HG02623 (cell line): ENCODE results near the gene GALK2.
"Not testable (repeated sequence)": the region's sequence is repeated elsewhere in the genome, so short reads cannot be mapped to it uniquely, and the experiment has no call there.

ENCODE experiments used
- ATAC-seq: cut with Tn5 transposase; IDR thresholded peaks from one replicate; pipeline ENCODE4 v1.9.1; 2021; ENCODE audit warnings: moderate library complexity; ENCODE audit not compliant: unreplicated experiment

The GALK2 gene

DNA sequence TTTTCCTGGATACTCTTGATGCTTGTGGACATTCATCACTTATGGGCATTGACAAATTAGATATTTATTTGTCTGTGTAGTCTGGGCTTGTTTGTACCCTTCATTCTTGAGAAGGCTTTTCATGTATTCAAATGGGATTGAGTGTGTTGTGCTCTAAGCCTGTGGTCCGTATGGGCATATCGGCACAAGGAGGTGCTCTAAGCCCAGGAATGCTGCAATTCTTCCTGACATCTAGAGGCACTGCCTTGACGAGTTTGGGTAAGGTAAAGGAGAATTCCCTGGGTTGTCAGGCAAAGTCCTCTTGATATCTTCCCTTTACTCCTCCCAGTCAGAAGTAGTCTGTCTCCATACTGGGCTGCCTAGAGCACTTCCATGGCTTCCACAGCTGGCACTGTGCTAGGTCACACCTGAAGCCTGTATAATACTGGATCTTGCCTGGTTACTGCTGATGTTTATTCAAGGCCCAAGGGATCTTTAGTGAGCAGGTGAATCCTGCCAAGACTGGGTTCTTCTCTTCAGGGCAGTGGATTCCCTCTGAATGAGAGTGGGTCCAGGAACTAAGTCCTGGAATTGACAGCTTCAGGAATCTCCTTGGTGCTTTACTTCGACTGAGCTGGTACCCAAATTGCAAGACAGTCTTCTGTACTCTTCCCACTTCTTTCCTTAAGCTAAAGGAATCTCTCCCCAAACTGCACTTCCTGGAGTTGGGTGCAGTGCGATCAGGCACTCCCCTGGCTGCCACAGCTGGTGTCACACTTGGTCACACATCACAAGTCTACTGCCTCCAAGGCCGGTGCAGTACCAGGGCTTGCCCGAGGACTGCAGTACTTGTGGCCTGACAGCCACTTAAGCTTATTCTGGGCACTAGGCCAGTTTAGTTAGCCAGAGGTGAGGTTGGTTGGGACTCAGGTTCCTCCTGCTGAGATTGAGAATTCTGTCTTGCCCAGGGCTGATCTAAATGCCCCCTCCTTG lies 46.0 kb downstream of the GALK2 start:
- peak; percentile 99 for ATAC-seq

DNA sequence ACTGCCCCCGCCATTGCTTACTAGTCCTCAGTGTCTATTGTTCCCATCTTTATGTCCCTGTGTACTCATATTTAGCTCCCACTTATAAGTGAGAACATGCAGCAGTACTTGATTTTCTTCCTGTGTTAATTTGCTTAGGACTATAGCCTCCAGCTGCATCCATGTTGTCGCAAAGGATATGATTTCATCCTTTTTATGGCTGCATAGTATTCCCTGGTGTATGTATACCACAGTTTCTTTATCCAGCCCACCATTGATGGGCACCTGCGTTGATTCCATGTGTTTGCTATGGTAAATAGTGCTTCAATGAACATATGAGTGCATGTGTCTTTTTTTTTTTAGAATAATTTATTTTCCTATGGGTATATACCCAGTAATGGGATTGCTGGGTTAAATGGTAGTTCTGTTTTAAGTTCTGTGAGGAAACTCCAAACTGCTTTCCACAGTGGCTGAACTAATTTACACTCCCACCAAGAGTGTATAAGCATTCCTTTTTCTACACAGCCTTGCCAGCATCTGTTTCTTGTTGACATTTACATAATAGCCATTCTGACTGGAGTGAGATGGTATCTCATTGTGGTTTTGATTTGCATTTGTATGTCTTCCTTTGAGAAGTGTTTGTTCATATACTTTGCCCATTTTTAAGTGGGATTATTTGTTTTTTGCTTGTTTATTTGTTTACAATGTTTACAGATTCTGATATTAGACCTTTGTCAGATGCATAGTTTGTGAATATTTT lies 53.7 kb downstream of the GALK2 start:
- no peak for ATAC-seq

DNA sequence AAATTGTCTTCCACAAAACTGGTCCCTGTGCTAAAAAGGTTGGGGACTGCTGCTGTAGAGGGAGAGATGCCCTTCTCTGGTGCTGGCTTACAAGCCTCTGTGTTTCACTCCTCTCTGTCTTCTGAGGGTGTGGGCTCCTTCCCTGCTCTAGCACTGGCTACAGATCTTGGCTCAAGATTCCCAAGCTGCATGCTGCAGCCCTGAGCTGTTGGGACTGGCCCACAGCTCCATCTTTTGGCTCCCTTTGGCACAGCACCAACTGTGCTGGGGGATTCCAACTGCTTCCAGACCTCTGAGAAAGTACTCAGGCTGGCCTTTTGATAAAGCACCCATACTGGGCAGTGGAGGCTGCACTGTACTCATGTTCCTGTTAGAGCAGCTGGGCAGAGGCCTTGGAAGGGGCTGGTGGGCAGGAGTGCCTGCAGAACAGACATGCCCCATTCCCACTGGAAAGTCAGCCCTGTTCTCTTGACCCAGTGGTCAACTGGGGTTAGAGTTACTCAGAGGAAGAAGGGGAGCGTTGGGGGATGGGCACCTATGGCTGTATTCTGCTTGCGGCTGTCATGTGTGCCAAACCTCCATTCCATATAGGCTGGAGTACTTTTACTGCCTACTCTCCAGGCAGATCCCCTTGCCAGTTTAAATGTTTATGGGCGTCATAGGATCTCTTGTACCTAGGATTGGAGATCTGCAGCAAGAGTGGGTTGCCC lies 55.7 kb downstream of the GALK2 start:
- ATAC-seq, result no peak

DNA sequence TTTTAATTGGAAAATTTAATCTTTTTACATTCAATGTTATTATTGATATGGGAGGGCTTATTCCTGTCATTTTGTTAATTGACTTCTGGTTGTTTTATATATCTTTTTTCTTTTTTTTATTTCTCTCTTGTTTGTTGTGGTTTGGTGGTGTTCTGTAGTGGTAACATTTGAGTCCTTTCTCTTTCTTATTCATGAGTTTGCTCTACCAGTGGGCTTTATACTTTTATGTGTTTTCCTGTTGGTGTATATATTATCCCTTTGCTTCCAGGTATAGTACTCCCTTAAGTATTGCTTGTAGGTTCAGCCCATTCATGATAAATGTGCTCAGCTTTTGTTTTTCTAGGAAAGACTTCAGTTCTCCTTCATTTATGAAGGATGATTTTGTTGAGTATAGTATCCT lies 57.6 kb downstream of the GALK2 start:
- no peak for ATAC-seq

DNA sequence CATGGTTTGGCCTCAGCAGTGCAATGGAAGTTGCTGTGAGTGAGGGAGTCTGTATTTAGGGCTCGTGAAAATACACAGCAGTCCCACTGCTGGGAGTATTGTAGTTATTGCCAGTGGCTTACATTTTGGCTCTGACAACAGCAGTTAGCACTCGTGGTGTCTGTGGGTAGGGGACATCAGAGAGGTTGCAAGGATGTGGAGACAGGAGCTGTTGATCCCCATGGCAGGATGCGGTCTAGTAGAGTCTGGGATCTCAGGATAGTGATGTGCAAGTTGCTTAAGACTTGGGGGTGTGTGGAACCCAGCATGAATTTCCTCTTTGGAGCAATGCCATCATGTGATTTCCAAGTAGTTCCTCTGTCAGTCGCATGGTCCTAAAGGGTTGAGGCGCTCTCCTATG lies 59.9 kb downstream of the GALK2 start:
- ATAC-seq, result no peak

DNA sequence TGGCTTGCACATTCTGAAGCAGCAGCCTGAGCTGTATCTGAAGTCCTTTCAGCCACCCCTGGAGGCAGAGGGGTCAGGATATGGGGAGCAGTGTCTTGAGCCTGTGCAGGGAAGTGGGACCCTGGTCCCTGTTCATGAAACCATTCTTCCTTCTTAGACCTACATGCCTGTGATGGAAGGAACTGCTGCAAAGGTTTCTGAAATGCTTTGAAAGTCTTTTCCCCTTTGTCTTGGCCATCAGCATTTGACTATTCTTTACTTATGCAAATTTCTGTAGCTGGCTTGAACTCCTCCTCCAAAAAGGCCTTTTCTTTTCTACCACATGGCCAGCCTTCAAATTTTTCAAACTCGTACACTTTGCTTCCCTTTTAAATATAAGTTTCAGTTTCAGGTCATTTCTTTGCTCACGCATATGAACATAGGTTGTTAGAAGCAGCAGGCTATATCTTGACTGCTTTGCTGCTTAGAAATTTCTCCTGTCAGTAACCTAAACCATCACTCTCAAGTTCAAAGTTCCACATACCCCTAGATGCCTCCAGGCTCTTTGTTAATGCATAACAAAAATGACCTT lies 62.3 kb downstream of the GALK2 start:
- ATAC-seq, result no peak

DNA sequence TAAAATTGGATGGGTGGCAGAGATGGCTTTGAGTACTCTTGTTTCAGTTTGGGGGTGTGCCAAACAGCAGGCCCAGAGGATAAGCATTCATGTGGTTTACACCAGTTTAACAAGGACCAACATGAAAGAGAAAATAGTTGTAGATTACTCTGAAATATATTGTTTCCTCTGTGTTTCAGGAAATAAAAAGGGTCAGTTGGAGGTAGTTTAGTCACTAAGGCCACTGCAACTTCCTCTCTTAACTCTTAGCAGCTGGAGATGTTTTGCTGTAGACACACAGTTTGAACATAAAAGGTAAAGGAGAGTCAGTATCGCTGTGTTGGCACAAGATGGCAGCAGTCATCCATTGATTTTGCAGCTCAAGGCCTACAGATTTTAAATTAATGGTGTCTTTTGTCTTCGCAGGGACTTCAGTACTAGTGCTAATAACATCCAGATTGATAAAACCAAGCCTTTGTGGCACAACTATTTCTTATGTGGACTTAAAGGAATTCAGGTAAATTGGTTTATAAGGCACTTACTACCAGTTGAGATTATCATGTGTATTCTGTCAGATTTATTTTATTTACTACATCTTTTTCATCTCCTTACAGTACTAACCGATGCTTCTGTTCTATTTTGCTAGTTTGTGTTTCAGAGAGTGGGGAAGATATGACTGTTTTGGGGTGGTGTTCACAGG lies 65.5 kb downstream of the GALK2 start:
- ATAC-seq, result peak; percentile 90

DNA sequence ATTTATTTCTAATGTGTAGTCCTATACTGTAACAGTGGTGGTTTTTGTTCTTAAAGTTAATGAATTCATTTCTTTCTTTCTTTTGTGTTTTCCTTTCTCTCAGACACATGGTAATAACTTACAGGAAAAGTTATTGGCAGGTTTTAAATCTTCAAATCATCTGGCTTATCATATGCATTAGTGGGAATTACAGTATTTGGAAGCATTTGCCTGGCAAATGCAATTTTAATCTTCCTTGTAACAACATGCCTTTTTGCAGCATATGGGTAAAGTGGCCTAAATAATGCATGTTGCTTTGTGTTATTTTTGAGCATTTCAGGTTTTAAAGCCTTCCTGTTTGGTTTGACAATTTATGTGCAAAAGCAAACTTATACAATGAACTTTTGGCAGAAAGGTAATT lies 66.8 kb downstream of the GALK2 start:
- no peak for ATAC-seq

DNA sequence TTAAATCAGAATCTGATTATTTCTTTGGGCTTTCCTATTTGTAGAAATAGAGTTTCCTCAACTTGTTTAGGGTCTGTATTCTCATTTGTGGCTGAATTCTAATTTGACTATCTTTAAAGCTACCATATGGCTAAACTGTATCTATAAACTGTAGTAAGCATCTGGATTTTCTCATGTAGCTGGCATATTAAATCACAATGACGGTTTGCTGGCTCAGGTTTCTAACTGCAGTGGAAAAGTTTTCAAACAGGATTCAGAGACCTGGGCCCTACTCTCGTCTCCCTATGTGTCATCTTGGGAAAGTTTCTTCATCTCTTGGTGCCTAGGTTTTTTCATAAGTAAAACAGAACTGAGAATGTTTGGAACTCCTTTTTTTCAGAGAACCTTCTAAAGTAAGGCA lies 68.3 kb downstream of the GALK2 start:
- no peak for ATAC-seq

DNA sequence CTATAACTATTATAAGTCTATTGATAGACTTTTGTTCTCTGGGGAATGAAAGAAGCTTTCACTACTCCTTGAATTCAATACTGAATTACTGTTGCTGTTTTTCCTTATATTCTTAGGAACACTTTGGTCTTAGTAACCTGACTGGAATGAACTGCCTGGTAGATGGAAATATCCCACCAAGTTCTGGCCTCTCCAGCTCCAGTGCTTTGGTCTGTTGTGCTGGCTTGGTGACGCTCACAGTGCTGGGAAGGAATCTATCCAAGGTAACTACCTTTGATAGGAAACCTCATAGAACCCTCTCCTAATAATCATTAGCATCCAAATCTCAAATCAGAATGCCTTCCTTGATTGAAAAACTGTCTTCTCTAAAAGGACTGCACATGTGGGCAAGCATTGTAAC lies 69.1 kb downstream of the GALK2 start:
- ATAC-seq, result no peak

DNA sequence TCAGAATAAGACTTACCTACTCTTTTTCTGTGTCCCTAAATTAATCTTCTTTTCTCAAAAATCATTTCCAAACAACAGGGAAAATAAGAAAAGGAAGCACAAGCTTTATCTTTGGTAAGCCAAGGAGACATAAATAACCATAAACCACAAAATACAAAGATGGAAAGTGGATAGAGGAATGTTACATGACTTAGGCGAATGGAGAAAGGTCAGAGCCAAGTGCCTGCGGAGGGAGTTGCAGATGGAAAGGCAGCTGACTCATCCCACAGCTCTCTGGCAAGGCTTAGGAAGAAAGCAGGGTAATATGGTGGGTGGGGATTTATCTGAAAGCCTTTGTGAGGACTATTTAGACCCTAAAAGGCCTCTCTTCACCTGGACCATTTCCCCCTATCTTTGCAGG lies 72.8 kb downstream of the GALK2 start:
- ATAC-seq, result no peak

DNA sequence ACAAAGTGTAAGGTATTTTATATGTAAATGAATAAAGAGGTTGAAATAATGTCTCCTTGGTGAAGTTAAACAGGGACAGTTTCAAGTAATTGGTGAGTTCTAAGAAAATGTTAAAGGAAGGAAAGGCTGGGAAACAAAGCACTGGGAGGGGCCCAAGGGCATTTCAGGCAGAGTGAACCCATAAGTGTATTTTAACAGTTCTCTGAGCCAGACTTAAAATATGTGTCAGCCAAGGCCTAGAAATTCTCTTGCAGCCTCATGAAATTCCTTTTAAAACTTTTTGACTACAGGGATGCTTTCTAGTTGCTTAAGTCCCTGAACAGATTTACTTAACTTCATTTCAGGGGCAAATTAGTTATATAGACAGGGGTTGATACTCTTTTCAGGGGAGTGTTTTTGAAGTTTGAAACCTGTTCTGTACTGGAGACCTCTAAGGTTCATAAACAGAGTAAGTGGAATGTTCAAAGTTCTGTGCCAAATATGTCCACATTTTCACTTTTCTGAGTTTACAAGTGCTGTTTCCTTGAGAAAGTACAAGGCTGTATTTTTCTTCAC lies 77.6 kb downstream of the GALK2 start:
- ATAC-seq, result no peak

DNA sequence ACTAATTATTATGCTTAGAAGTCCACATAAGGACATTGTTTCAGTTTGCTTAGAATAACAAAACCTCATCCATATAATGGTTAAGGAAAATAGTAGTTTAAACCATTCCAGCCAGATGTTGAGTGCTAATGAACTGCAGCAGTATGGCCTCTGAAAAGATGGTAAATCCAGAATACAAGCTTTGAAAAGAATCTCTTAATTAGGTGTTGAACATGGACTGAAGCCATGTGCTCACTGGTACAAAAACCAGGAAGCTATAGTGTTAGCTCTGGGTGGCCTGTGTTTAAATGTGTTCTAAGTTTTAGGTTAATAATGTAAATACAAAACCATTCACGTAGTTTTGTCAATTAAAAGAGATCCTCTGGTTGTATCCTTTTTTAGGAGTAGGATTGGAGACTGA lies 78.2 kb downstream of the GALK2 start:
- ATAC-seq, result no peak

DNA sequence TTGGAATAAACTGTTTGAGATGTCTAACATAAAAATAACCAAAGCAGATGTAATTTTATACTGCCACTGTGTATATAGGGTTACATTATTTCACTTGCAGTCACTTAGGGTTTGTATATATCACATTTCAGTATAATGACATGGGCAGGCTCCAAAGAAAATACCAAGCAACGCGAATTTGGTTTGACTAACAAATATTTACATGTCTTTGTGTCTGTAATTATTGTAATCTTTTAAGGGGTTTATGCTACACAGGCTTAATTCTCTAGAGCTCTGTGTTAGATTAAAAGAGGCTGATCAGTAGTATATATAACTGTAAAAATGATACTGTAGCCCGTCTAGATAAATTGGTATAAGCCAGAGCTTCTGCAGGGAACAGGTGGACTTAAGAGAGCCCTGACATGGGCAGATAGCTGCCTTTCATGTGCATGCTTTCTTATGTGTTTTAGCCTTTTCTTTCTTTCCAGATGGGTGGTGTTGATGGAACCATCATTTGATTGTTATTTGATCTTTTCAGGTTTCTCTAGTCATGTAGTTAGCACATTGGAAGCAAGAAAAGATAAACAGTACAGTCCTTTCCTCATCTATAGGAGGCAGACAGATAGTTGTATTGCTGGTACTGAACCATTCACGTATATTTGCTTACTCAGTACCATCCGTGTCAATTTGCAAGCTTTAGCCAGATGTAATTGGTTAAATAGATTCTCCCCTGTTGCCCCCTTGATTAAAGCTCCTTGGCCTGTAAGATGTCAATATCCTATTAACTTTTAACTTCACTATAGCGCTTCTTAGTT lies 86.1 kb downstream of the GALK2 start:
- no peak for ATAC-seq

DNA sequence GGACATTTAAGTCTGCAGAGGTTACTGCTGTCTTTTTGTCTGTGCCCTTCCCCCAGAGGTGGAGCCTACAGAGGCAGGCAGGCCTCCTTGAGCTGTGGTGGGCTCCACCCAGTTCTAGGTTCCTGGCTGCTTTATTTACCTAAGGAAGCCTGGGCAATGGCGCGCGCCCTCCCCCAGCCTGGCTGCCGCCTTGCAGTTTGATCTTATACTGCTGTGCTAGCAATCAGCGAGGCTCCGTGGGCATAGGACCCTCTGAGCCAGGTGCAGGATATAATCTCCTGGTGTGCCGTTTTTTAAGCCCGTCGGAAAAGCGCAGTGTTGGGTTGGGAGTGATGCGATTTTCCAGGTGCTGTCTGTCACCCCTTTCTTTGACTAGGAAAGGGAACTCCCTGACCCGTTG lies 95.1 kb downstream of the GALK2 start:
- not testable (repeated sequence) for ATAC-seq

DNA sequence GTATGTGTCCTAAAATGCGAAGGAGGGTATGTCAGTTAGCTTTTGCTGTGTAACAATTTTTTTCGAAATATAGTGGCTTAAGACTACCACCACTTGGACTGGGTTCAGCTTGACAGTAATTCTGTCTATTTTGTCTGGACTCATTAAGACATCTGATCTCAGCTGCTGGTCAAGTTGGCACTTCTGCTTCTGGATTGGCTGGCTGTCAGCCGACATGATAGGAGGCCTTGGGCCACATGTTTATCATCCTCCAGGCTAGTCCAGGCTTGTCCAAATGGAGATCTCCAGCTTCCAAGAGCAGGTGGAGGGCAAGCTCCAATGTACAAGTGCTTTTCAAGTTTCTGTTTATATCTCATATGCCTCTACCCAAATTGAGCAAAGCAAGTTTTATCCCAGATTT lies 95.9 kb downstream of the GALK2 start:
- ATAC-seq, result no peak

DNA sequence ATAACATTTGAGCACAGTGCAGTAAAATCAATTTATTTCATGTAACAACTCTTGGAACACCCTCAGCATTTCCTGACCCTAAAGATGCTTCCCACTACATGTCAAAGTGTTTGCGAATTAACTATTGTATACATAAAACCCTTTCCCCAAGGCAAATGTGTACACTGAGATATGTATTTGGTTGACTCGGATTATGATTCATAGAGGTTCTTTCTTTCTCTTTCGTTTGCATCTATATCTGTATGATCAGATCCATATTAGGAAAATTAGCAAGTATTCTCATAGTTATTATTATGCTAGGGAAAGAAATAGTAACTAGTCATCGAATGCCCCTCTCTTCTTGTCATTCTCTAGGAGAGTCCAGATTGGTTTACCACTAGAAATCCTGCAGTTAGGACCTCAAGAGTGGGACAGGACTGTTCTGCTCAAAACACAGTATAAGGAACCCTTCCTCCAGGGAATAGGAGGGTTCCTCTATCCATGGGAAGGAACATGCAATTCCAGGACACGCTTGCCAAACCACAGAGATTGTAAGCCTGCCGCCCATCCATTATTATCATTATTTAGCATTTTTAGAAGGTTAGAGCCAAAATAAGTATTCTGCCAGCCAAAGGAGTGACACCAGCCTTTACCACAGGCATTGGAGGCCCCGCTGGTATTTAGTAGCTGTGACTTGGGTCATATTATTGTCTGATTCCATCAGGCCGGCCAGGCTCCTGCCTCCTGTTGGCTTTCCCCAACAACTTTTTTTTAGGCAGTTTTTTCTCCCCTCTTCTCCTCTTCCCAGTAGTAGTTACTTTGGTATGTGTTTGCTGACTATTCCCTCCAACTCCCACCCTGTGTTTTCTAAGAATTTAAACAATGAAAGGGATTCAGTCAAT lies 100.7 kb downstream of the GALK2 start:
- no peak for ATAC-seq

DNA sequence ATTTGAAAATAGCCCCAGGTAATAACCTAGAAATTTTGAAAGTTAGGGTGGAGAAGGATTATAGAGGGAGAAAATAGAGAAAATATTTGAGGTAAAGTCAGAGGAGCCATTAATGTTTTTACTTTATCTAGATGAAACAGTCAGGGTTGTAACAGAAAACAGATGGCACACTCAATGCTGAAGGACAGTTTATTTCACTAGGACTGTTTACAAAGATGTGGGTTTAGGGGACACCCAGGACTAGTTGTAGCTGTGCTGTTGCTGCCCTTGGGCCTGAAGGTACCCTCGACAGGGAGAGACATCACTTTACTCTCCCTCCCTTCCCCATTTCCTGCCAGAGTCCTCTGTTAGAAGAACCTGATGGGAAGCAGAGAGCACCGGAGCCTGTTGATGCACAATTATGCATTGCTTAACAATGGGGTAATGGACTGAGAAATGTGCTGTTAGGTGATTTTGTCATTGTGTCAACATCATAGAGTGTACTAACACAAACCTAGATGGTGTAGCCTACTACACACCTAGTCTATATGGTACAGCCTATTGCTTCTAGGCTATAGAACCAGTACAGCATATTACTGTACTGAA lies 103.8 kb downstream of the GALK2 start:
- ATAC-seq, result no peak
